Measurements from ENCODE around the gene CXXC5.

The CXXC5 gene

DNA sequence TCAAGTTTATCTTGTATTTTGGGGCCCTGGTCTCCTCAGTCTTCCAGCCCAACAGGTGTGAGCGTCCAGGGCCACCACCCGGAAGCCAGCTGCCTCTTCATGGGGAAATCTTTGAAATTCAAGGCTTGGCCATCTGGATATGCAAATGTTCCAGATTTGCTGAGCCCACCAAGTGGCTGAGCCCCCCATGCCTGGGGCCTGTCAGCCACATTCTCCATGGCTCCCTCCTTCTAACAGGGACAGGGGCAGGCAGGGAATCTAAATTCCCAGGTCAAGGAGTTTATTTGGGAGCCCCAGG lies 14.2 kb upstream of the CXXC5 start:
- in situ Hi-C loops (cut with HindIII; ENCODE audit: low pct_unique_long_range_greater_than_20kb, low sequenced_read_pairs), result no loop called here
- no peak for TF ChIP-seq JUND (IDR thresholded peaks at IDR 0.05; ENCODE audit: low read depth)
- no peak for DNase-seq (ENCODE audit: low read depth in 1 of 2, low spot score in 1 of 2)

- no peak for TF ChIP-seq JUND (IDR thresholded peaks at IDR 0.05; ENCODE audit: low read depth)
- no peak for DNase-seq (ENCODE audit: low read depth in 1 of 2, low spot score in 1 of 2)
- in situ Hi-C loops (cut with HindIII; ENCODE audit: low pct_unique_long_range_greater_than_20kb, low sequenced_read_pairs), result no loop called here
These were observed 13.6 kb upstream of the CXXC5 start for GRCh38 chr5:139634541-139634940.

DNA sequence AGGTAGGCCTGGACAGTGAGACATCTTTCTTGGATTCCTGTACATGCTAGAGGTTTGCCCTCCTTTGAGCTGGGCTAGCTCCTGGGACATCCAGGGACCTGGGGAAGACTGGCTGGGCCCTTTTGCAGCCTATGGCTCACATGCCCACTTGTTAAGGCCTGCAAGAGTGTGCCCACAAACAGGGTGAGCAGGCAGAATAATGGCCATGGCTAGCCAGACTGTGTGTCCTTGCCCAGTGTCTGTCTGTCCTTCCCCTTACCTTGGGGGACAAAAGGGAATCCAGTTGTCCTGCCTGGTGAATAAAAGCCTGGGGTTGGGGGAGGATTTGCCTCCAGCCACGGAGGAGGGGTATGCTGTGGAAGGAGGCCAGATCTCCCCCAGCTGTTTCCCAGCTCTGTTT lies 13.0 kb upstream of the CXXC5 start:
- no peak for TF ChIP-seq JUND (IDR thresholded peaks at IDR 0.05; ENCODE audit: low read depth)
- DNase-seq (ENCODE audit: low read depth in 1 of 2, low spot score in 1 of 2), result no peak
- in situ Hi-C loops (cut with HindIII; ENCODE audit: low pct_unique_long_range_greater_than_20kb, low sequenced_read_pairs), result no loop called here

- DNase-seq (ENCODE audit: low read depth in 1 of 2, low spot score in 1 of 2), result peak in 1 of 2 experiments; percentile 62
- in situ Hi-C loops (cut with HindIII; ENCODE audit: low pct_unique_long_range_greater_than_20kb, low sequenced_read_pairs), result no loop called here
- TF ChIP-seq JUND (IDR thresholded peaks at IDR 0.05; ENCODE audit: low read depth), result no peak
These were observed 12.4 kb upstream of the CXXC5 start for GRCh38 chr5:139635606-139636206.

- TF ChIP-seq JUND (IDR thresholded peaks at IDR 0.05; ENCODE audit: low read depth), result no peak
- no peak for DNase-seq (ENCODE audit: low read depth in 1 of 2, low spot score in 1 of 2)
- in situ Hi-C loops (cut with HindIII; ENCODE audit: low pct_unique_long_range_greater_than_20kb, low sequenced_read_pairs), result no loop called here
These were observed 11.8 kb upstream of the CXXC5 start for GRCh38 chr5:139636207-139636792.

DNA sequence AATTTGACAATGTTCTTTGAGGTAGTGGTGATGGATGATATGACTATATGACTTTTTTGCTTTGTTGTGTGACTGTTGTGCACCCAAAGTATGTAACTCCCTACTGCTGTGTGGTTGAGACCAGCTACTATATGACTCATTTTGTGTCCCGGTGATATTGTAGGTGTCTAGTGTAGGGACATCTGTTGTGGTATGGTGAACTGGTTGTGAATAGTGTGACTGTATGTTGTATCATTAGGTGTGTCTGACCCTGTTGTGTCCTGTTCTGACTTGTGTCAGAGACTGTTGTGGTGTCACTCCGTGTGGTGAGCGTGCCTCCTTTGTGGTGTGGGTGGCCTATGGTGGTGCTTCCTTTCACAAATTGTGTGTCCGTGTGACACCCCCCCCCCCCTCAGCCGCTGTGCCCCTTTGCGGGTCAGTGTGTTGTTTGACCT lies 11.2 kb upstream of the CXXC5 start:
- no peak for TF ChIP-seq JUND (IDR thresholded peaks at IDR 0.05; ENCODE audit: low read depth)
- no peak for DNase-seq (ENCODE audit: low read depth in 1 of 2, low spot score in 1 of 2)

DNA sequence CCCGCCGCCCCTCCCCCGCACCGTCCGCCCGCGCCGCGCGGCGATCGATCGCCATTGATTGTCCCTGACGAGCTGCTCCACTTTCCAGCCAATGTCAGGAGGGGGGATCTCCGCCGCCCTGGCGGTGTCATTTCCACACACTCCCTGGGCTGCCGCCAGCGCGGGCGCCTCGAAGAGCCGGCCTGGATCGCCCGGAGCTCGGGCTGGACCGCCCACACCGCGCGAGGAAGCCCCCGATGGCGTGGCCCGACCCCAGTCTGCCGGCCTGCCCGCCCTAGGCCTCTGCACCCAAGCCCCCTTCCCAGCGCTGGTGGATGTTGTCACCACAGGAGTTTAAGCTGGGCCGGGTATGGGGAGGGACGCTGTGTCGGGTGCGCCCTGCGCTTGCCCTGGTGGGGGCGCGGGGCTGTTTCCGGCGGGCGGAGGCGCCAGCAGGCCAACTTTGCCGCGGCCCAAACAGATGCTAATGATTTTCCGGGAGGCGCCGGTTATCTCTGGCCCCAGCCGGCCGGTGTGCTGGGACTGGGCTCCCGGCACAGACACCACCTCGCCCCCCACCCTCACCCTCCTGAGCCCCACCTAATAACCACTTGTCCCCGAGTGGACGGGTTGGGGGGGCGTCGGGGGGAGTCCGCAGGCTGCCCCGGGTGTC lies 10.6 kb upstream of the CXXC5 start:
- no peak for TF ChIP-seq JUND (IDR thresholded peaks at IDR 0.05; ENCODE audit: low read depth)
- peak; percentile 88 to 93 for DNase-seq (ENCODE audit: low read depth in 1 of 2, low spot score in 1 of 2)
- in situ Hi-C loops (cut with HindIII; ENCODE audit: low pct_unique_long_range_greater_than_20kb, low sequenced_read_pairs), result no loop called here

More for the DNA sequence above, 11.2 kb upstream of the CXXC5 start:
- in situ Hi-C loops (cut with HindIII; ENCODE audit: low pct_unique_long_range_greater_than_20kb, low sequenced_read_pairs), result no loop called here

DNA sequence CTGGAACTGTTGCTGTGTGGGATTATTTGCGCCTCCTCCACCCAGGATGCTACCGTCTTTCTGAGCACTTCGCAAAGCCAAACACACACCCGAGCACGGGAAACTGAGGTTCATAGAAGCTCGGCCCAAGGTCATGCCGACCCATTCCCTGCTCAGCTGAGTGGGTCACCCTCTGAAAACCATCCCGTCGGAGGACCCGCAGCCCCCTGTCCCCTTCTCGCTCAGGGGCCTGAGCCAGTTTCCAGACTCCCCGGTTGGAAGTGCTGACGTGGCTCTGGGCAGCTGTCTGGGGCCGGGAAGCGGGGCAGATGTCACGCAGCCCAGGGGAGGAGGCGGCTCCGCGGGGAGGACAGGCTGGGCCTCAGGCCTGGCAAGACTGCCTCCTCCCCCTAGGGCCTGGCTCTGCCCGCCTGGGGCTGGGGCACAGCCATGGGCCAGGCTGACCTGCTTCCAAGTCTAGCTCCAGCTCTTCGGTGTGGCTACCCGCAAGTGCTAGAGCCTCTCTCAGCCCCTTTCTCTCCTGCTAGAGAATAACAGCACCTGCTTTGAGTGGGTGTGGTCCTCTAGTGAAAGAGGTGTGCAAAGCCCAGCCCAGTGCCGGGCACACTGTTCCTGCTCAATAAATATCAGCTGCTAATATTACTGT lies 9.9 kb upstream of the CXXC5 start:
- TF ChIP-seq JUND (IDR thresholded peaks at IDR 0.05; ENCODE audit: low read depth), result no peak
- in situ Hi-C loops (cut with HindIII; ENCODE audit: low pct_unique_long_range_greater_than_20kb, low sequenced_read_pairs), result no loop called here
- DNase-seq (ENCODE audit: low read depth in 1 of 2, low spot score in 1 of 2), result peak in 1 of 2 experiments; percentile 76

DNA sequence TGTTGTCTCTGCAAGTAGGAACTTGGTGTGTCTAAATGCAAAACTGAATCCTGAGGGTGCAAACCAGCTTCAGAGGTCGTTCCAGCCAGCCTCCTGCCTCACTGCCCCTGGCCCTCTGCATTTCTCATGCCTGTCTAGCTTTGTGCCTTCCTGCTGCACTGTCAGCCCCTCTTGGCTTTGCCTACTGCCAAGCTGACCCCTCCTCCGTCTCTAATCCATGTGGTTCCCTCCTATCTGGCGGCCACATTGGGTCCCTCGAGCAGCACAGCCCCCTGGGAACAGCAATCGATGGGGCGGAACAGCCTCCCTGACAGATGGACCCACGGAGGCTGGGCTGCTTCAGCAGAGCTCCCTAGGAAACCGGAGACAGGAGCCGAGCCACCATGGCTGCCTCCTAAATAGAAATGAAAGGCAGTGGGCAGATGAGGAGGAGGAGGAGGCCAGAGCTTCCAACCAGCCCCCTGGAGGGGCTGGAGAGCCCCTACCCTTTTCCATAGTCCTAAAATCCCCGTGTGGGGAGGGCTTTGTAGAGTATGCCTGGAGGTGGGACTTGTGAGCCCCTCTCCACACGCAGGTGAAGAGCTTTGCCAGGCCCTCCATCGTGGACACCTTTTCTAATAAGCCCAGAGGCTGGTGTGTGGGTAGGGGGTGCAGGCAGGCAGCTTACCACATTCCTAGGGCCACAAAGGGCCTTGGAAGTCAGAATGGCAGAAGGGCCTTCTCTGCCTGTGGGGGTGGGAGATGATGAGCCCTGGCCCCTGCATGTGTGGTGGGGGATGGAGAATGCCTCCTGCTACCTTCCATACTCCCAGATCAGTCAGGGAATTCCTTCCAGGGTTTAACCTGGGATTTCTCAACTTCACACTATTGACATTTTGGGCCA lies 9.2 kb upstream of the CXXC5 start:
- in situ Hi-C loops (cut with HindIII; ENCODE audit: low pct_unique_long_range_greater_than_20kb, low sequenced_read_pairs), result no loop called here
- DNase-seq (ENCODE audit: low read depth in 1 of 2, low spot score in 1 of 2), result no peak
- TF ChIP-seq JUND (IDR thresholded peaks at IDR 0.05; ENCODE audit: low read depth), result no peak

DNA sequence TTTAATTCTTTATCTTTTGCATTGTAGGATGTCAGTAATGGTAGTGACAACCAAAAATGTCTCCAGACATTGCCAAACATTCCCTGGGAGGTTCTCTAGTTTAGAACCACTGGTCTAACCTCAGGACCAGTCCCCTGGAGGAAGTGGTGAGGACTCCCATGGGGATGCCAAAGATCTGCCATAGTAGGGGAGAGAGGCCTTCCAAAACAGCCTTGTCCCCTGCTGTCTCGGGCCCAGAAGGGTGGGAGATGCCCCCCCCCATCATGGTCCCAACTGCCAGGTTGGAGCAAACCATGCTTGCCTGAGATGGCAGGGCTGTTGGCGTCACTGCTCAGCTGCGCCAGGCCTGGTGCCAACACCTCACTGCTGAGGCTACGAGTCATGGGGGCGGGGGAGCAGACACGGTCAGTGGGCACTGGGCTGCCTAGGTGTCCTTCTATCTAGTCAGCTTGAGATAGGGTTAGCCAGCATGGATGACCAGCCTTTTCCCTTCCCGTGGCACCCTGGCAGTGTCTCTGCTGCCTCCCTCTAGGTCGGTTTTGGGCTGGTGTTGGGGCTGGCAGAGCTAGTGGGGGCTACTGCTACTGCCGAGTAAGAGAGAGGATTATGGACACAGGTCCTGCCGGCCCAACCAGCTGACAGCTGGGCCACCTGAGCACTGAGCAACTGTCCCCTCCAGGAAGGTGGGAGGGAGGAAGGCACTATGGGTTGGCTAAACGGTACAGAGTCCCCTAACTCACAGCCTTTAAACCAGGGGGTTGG lies 8.3 kb upstream of the CXXC5 start:
- no peak for DNase-seq (ENCODE audit: low read depth in 1 of 2, low spot score in 1 of 2)
- in situ Hi-C loops (cut with HindIII; ENCODE audit: low pct_unique_long_range_greater_than_20kb, low sequenced_read_pairs), result no loop called here

GRCh38 chr5:139640421-139641115 lies 7.6 kb upstream of the CXXC5 start:
- in situ Hi-C loops (cut with HindIII; ENCODE audit: low pct_unique_long_range_greater_than_20kb, low sequenced_read_pairs), result no loop called here
- no peak for DNase-seq (ENCODE audit: low read depth in 1 of 2, low spot score in 1 of 2)
- no peak for TF ChIP-seq JUND (IDR thresholded peaks at IDR 0.05; ENCODE audit: low read depth)

More for the DNA sequence above, 8.3 kb upstream of the CXXC5 start:
- no peak for TF ChIP-seq JUND (IDR thresholded peaks at IDR 0.05; ENCODE audit: low read depth)

All from T47D (cell line).